HEK293 (cell line): ENCODE results near the gene RBCK1.

Experiments used
- CTCF ChIA-PET: fragments of 350-600 bp; formaldehyde crosslinking; extraction: SDS; loops from one replicate; lab custom pipeline; 2021; ENCODE audit warnings: antibody characterized with exemption; lab: Yijun Ruan, JAX
- POLR2A ChIA-PET: fragments of 300-600 bp; formaldehyde crosslinking; extraction: SDS; loops from one replicate; lab custom pipeline; 2020; ENCODE audit warnings: antibody characterized with exemption, inconsistent platforms; lab: Yijun Ruan, JAX
- H3K27ac ChIP-seq: fragments of 200-500 bp; sonication (Bioruptor generic); 2 replicates; pipeline ENCODE4 v1.5.1; 2014; ENCODE audit warnings: low read depth, low read length, control low read depth, inconsistent platforms; ENCODE audit errors: extremely low read depth
- H3K36me3 ChIP-seq, 2 experiments: fragments of 200-500 bp in 1 of 2; sonication (Bioruptor generic) in 1 of 2; 1 replicate in 1 of 2; 2 replicates in 1 of 2; pipeline ENCODE4 v1.5.1; 2014 to 2017; ENCODE audit warnings: inconsistent platforms in 2 of 2, low read length in 2 of 2; ENCODE audit not compliant: control insufficient read depth in 2 of 2, insufficient read depth in 1 of 2
- H3K4me1 ChIP-seq: fragments of 200-500 bp; sonication (Bioruptor generic); 2 replicates; pipeline ENCODE4 v1.5.1; 2014; ENCODE audit warnings: mild to moderate bottlenecking, low read length, inconsistent platforms; ENCODE audit not compliant: control insufficient read depth, insufficient read depth
- H3K4me3 ChIP-seq: 2 replicates; pipeline ENCODE4 v1.5.1; 2011; ENCODE audit warnings: low read depth, mild to moderate bottlenecking, control low read depth, low read length, moderate library complexity
- H3K9me3 ChIP-seq: fragments of 200-500 bp; sonication (Bioruptor generic); 2 replicates; pipeline ENCODE4 v1.5.1; 2014; ENCODE audit warnings: low read depth, low read length, inconsistent platforms; ENCODE audit not compliant: control insufficient read depth, insufficient read depth
- GFI1B ChIP-seq: fragments of 450-650 bp; formaldehyde crosslinking; IDR thresholded peaks from 2 replicates; pipeline ENCODE4 v1.5.1; 2016; ENCODE audit warnings: missing biosample characterization, missing genetic modification characterization
- HIC1 ChIP-seq: fragments of 450-650 bp; formaldehyde crosslinking; IDR thresholded peaks from 2 replicates; pipeline ENCODE4 v1.5.1; 2016; ENCODE audit warnings: missing biosample characterization, missing genetic modification characterization
- MZF1 ChIP-seq: fragments of 450-650 bp; formaldehyde crosslinking; IDR thresholded peaks from 2 replicates; pipeline ENCODE4 v1.5.1; 2017; ENCODE audit warnings: missing biosample characterization, missing genetic modification characterization, borderline replicate concordance
- PATZ1 ChIP-seq: fragments of 450-650 bp; formaldehyde crosslinking; IDR thresholded peaks from 2 replicates; pipeline ENCODE4 v1.5.1; 2016; ENCODE audit warnings: missing biosample characterization, missing genetic modification characterization
- SP7 ChIP-seq: fragments of 450-650 bp; formaldehyde crosslinking; IDR thresholded peaks from 2 replicates; pipeline ENCODE4 v1.5.1; 2016; ENCODE audit warnings: missing biosample characterization, missing genetic modification characterization
- ZBTB11 ChIP-seq: fragments of 450-650 bp; formaldehyde crosslinking; conservative IDR thresholded peaks from 2 replicates; pipeline ENCODE4 v1.5.1; 2016; ENCODE audit warnings: low read depth, missing biosample characterization, missing genetic modification characterization
- ZBTB20 ChIP-seq: fragments of 450-650 bp; formaldehyde crosslinking; IDR thresholded peaks from 2 replicates; pipeline ENCODE4 v1.5.1; 2016; ENCODE audit warnings: missing biosample characterization, missing genetic modification characterization
- ZBTB48 ChIP-seq: fragments of 450-650 bp; formaldehyde crosslinking; IDR thresholded peaks from 2 replicates; pipeline ENCODE4 v1.5.1; 2016; ENCODE audit warnings: missing biosample characterization, missing genetic modification characterization
- ZFP3 ChIP-seq: fragments of 450-650 bp; formaldehyde crosslinking; IDR thresholded peaks from 2 replicates; pipeline ENCODE4 v1.5.1; 2016; ENCODE audit warnings: low read depth, missing biosample characterization, missing genetic modification characterization
- ZNF112 ChIP-seq: fragments of 450-650 bp; formaldehyde crosslinking; IDR thresholded peaks from 2 replicates; pipeline ENCODE4 v1.5.0; 2017; ENCODE audit warnings: missing biosample characterization, missing genetic modification characterization
- ZNF121 ChIP-seq: fragments of 450-650 bp; formaldehyde crosslinking; IDR thresholded peaks from 2 replicates; pipeline ENCODE4 v1.5.1; 2016; ENCODE audit warnings: missing biosample characterization, missing genetic modification characterization
- ZNF2 ChIP-seq: fragments of 450-650 bp; formaldehyde crosslinking; IDR thresholded peaks from 2 replicates; pipeline ENCODE4 v1.5.1; 2016; ENCODE audit warnings: missing biosample characterization, missing genetic modification characterization
- ZNF221 ChIP-seq: fragments of 450-650 bp; formaldehyde crosslinking; IDR thresholded peaks from 2 replicates; pipeline ENCODE4 v1.5.1; 2017; ENCODE audit warnings: missing biosample characterization, missing genetic modification characterization, borderline replicate concordance
- ZNF518A ChIP-seq: fragments of 450-650 bp; formaldehyde crosslinking; conservative IDR thresholded peaks from 2 replicates; pipeline ENCODE4 v1.5.1; 2016; ENCODE audit warnings: low read depth, missing biosample characterization, missing genetic modification characterization
- ZNF529 ChIP-seq: fragments of 450-650 bp; formaldehyde crosslinking; IDR thresholded peaks from 2 replicates; pipeline ENCODE4 v1.5.1; 2017; ENCODE audit warnings: missing genetic modification characterization, missing biosample characterization; ENCODE audit not compliant: insufficient replicate concordance
- ZNF530 ChIP-seq: fragments of 450-650 bp; formaldehyde crosslinking; IDR thresholded peaks from 2 replicates; pipeline ENCODE4 v1.5.1; 2016; ENCODE audit warnings: low read depth, missing biosample characterization, missing genetic modification characterization
- ZNF677 ChIP-seq: fragments of 450-650 bp; IDR thresholded peaks from 2 replicates; pipeline ENCODE4 v1.5.0; 2018; ENCODE audit warnings: missing biosample characterization, mild to moderate bottlenecking, missing genetic modification characterization, moderate library complexity
- ZSCAN30 ChIP-seq: fragments of 450-650 bp; IDR thresholded peaks from 2 replicates; pipeline ENCODE4 v1.5.1; 2018; ENCODE audit warnings: missing biosample characterization, mild to moderate bottlenecking, missing genetic modification characterization, moderate library complexity
- TF ChIP-seq, protein P1 (sequence below): fragments of 450-650 bp; formaldehyde crosslinking; IDR thresholded peaks from 2 replicates; pipeline ENCODE4; 2016; ENCODE audit warnings: missing biosample characterization, missing genetic modification characterization

The RBCK1 gene

DNA sequence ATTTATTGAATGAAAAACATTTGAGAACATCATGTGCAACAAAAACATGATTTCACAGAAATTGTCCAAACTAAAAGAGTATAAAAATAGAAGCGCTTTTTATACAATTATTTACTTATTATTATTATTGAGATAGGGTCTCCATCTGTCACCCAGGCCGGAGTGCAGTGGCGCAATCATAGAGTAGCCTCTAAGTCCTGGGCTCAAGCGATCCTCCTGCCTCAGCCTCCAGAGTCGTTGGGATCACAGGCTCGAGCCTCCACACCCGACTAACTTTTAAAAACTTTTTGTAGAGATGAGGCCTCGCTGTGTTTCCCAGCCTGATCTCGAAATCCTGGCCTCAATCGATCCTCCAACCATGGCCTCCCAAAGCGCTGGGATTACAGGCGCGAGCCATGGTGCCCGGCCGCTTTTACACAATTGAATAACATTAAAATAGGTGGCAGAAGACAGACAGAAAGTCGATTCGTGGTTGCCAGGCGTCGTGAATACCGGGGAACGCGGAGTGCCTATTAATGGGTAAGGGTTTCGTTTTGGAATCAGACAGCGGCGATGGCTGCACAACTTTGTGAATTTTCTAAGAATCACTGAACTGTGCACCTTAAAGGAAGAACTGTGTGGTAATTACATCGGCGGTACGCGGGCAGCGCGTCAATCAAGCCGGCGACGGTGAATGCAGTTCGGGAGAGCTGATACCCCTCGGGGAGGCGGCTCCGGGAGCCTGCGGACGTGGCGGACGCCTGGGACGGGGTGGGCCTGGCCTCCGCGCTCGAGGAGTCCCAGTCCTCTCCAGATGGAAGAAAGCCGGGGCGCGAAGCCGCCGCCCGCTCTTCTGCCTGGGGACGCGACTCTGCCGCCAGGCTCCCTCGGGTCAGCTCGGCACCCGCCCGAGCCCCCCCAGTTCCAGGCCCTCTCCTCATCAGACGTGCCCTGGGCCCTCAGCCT lies 53.4 kb downstream of the RBCK1 start (continued):
- TF ChIP-seq ZNF518A (no peak), PATZ1 (peak; percentile 36), ZBTB11 (peak; percentile 31), SP7 (tag by site-specific recombination) (peak; percentile 17; the same call in 1 of the 2 replicates)

GRCh38 chr20:462199-462991 lies 54.3 kb downstream of the RBCK1 start, which contains the start of gene TBC1D20:
Gene TBC1D20, minus strand, starts transcription at chr20:462533. Its CDS starts 128 bp downstream, at chr20:462405.
- Histone ChIP-seq H3K4me1 (peaks cover 15% of the 10 kb centered on the region), H3K4me3 (peak within 1 kb of the TSS; percentile 77), H3K9me3 (no peaks in the 10 kb centered on the region), H3K36me3 (peaks cover 0 to 4% of the 10 kb centered on the region in 2 experiments; a peak in 1 of 3 replicates), H3K27ac (peak within 1 kb of the TSS; percentile 86)
- ChIA-PET CTCF (interaction anchor here (0.7 to 2.1 kb wide), 3 partner anchors 30 to 100 kb away, joined by 3 to 7 read pairs (median 3); no protein-coding TSS in a partner anchor), POLR2A (interaction anchor here (0.5 to 1.0 kb wide), 4 partner anchors 24 to 115 kb away, joined by 3 to 4 read pairs (median 4); partner anchors contain the start of gene NRSN2)
- TF ChIP-seq ZFP3 (tag by site-specific recombination), result no peak
- no peak for TF ChIP-seq ZNF121
- TF ChIP-seq ZNF529 (tag by site-specific recombination), result no peak
- no peak for TF ChIP-seq ZNF2 (tag by site-specific recombination)
- TF ChIP-seq HIC1 (tag by site-specific recombination), result no peak
- 0 out of 2 replicates have a peak, but pooled peaks have one; percentile 33 for TF ChIP-seq MZF1 (tag by site-specific recombination)
- no peak for TF ChIP-seq GFI1B (tag by site-specific recombination)
- TF ChIP-seq ZNF112, result no peak
- no peak for TF ChIP-seq ZSCAN30 (tag by site-specific recombination)
- 0 out of 2 replicates have a peak, but pooled peaks have one; percentile 44 for TF ChIP-seq ZNF677 (tag by site-specific recombination)
- no peak for TF ChIP-seq ZNF221 (tag by site-specific recombination)
- TF ChIP-seq ZNF530 (tag by site-specific recombination), result no peak
- no peak for TF ChIP-seq ZBTB20 (tag by site-specific recombination)
- TF ChIP-seq ZBTB48 (tag by site-specific recombination), result no peak
- TF ChIP-seq, protein P1, sequence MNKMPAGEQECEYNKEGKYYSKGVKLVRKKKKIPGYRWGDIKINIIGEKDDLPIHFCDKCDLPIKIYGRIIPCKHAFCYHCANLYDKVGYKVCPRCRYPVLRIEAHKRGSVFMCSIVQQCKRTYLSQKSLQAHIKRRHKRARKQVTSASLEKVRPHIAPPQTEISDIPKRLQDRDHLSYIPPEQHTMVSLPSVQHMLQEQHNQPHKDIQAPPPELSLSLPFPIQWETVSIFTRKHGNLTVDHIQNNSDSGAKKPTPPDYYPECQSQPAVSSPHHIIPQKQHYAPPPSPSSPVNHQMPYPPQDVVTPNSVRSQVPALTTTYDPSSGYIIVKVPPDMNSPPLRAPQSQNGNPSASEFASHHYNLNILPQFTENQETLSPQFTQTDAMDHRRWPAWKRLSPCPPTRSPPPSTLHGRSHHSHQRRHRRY (tag by site-specific recombination), result no peak
